HS-27A (cell line): ENCODE results near the gene ABI1.
"Not testable (repeated sequence)": the region's sequence is repeated elsewhere in the genome, so short reads cannot be mapped to it uniquely, and the experiment has no call there.

Source experiments
- DNase-seq: peaks from one replicate; pipeline ENCODE4 v3.0.0-alpha.2; 2012; ENCODE audit warnings: low read depth, missing footprints

The ABI1 gene

GRCh38 chr10:26804418-26805393 is 56.1 kb downstream of the ABI1 start:
- DNase-seq, result no peak

GRCh38 chr10:26803849-26804248 is 56.9 kb downstream of the ABI1 start:
- DNase-seq, result no peak

DNA sequence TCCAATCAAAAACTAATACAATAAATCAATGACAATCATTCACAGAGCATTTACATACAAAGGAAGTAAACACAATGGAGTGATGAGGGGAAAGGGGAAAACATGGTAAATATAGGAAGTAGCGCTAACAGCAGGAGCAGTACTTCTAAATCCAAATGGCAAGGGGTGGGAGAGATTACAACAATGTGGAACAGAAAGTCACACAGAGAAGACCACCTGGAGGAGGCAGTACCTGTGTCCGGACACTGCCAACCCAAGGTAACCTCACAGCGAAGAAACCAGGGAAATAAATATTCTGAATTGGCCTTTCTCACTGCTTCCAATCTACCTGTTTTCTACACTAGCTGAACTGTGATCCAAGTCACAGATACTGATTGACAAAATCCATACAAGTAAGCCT is 58.2 kb downstream of the ABI1 start:
- DNase-seq, result no peak

DNA sequence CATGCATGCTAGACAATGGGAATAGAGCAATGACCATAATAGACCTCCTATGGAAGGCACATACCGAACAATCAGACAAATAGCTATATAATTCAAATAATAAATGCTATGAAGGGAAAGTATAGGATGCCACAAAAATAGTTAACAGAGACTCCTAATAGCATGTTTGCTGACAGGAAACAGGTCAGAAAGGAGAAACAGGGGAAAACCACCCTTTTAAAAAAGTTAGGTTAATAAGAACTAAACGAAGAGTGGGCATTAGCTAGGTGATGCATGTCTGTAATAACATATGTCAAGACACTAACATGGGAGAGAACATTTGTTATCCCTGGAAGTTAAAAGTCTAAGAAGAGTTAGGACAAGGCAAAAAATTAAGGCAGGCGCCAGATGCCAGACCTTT is 58.9 kb downstream of the ABI1 start:
- no peak for DNase-seq

DNA sequence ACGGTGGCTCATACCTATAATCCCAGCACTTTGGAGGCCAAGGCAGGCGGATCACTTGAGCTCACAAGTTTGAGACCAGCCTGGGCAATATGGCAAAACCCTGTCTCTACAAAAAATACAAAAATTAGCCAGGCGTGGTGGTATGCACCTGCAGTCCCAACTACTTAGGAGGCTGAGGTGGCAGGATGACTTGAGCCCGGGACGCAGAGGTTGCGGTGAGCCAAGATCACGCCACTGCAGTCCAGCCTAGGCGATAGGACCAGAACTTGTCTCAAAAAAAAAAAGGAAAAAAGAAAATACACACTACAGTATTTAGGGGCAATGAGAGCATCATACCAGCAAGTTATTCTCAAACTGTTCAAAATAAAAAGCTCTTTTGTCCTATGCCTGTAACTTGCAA is 59.5 kb downstream of the ABI1 start:
- no peak for DNase-seq

- no peak for DNase-seq
Observed at GRCh38 chr10:26800468-26800867, 60.3 kb downstream of the ABI1 start.

DNA sequence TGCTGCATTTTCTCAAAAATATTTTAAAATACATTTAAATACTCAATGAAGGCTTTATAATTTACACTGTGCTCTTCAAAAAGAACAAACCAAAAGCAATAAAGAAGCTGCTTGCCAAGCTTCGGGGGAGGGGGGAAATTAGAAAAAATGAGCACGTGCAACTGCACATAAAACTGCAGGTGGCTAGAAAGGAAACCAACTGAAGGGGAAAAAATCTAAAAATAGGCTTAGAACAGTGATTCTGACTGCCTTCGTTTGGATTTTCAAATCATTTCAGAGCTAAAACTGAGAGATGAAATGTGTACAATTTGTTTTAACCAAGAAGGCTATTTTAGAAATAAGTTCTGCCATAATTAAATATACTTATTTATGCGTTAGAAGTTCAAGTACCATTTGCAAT is 61.4 kb downstream of the ABI1 start:
- no peak for DNase-seq

GRCh38 chr10:26798298-26798697 is 62.5 kb downstream of the ABI1 start:
- DNase-seq, result no peak

DNA sequence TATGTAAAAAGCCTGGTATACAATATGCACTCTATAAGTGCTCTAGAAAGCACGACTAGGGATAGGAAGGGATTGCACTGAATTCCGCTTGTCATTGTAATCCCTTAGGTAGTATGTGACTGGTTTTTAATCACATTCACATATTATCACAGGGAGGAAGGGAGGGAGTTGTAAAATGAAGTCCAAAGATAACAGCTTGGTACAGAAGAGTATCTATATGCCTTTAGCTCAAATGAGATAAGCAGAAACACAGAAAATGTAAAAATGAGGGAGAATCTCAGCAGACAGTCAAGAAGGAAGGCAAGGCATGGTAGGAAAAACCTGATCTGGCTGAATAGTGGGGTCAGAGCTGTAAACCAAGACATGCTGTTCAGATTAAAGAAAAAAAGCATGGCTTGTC is 63.4 kb downstream of the ABI1 start:
- no peak for DNase-seq

GRCh38 chr10:26792758-26793495 is 67.8 kb downstream of the ABI1 start:
- DNase-seq, result no peak

- DNase-seq, result no peak
Observed at GRCh38 chr10:26790221-26790995, 70.3 kb downstream of the ABI1 start.

GRCh38 chr10:26789779-26790178 is 71.0 kb downstream of the ABI1 start:
- not testable (repeated sequence) for DNase-seq

DNA sequence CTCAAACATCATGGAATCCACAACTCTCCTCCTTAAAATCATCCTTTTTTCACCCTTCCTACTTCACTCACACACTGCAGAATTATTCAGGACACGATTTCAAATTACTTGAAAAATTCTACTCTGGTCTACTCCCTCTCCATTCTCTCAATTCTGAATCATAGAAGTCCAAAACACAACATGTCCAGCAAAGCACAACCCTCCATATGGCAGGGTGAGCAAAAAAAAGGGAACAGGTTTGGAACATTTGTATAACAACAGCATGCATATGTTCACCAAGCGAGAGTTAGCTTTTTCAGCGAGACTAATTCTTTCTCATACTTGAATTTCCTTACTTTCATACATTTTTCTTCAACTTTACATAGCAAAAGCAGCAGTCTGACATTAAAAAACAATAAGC is 73.4 kb downstream of the ABI1 start:
- DNase-seq, result no peak

GRCh38 chr10:26781797-26782196 is 79.0 kb downstream of the ABI1 start:
- no peak for DNase-seq

- peak; percentile 29 for DNase-seq
Observed at GRCh38 chr10:26780793-26781601, 79.8 kb downstream of the ABI1 start.

GRCh38 chr10:26780106-26780792 is 80.5 kb downstream of the ABI1 start:
- no peak for DNase-seq

DNA sequence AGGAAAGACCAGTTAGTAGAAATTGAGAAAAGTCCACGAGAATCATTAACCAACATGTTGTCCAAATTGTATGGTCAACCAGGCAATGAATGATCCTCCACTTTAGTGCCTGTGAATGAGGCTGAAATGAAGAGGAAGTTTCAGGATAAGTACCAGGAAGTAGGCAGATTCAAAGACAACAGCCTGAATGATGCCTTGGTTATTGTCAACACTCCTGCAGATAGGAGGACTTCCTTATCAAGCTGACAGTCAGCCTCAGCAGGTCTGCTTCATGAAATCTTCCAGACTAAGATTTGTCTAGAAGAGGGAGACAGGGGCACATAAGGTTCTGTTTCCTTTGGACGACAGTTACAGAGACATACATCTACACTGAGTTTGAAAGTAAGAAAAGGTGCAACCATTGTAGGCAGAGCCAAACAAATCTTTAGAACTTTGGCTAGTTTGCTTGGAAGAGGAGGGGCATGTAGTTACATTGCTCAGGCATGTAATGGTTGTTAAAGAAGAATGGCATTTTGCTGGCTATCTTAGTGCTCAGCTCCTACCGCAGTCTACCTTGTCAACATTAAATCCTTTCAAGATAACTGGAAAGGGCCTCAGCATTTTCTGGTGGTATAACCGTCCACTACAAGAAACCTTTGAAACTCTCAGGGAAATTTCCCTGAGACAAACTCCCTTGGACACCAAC is 81.4 kb downstream of the ABI1 start:
- DNase-seq, result no peak

DNA sequence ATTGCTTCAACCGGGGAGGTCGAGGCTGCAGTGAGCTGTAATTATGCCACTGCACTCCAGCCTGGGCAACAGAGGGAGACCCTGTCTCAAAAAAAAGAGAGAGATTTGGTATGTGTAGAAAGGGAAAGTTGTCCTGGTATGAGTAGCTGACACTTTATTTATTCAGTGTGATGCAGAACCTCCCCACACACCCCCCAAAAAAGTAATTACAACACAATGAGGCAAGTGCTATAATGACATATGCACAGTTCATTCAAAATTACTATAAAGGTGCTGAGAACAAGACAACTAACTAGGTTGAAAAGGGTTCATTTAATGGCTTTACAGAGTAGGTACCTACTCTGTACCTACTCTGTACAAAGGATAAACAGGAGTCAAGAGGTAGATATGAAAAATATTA is 83.1 kb downstream of the ABI1 start:
- DNase-seq, result no peak

DNA sequence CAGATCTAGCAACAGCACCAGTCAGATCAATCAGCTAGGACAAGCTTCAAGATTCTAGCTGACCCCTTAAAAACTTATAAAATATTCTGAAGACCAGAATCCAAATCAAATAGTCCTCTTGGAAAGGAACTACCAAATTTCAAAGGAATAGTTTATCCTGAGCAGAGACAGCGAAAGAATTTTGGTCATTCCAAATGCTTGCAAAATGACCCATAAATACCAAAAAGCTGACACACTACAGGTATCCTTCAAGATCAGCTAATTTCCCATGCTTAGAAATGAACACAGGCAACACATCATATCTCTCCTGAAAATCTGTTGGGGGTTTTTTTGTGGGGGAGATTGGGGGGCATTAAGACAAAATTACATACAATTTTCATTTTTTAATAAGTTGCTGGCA is 84.5 kb downstream of the ABI1 start:
- no peak for DNase-seq

GRCh38 chr10:26773633-26774032 is 87.1 kb downstream of the ABI1 start:
- no peak for DNase-seq
